ENCODE results near the gene MREG.

The MREG gene, protein sequence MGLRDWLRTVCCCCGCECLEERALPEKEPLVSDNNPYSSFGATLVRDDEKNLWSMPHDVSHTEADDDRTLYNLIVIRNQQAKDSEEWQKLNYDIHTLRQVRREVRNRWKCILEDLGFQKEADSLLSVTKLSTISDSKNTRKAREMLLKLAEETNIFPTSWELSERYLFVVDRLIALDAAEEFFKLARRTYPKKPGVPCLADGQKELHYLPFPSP

DNA sequence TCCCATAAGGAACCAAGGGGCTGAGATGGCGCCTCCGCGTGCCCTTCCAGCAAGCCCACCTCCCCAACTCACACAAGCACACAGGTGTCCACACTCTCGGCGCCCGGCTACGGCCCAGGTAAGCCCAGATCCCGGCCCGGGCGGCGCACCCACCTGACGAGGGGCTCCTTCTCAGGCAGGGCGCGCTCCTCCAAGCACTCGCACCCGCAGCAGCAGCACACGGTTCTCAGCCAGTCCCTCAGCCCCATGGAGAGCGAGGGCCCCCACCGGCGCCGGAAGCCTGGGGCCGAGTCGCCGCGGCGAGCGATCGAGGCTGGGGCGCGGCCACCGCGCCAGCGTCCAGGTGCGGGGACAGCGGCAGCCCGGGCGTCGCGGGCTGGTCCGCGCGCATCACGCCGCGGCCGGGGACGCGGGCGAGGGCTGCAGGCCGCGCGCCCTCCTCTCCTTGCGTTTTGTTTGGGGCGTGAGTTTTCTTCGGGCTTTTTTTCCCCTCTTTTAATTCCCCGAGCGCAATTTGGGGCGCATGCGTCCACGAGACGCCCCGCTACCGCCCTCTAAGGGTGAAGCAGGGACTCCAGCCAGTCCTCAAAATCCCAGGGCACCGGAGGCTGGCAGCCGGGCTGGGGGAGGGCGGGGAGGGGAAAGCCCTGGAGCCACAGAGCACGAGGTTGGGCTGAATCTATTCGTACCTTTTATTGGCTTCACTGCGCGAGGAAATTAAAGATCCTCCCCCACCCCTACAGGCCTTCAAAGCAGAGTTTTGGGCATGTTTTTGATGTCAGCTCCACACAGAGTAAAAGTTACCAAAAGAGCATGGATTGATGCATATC is at the start of gene MREG:
Gene MREG (minus strand): TSS at position 472 of the 830 bp plus-strand sequence. CDS start 224 bp downstream, at position 248.
- in situ Hi-C loops (cut with MboI; ENCODE audit: low sequenced_read_pairs), result no loop called here

DNA sequence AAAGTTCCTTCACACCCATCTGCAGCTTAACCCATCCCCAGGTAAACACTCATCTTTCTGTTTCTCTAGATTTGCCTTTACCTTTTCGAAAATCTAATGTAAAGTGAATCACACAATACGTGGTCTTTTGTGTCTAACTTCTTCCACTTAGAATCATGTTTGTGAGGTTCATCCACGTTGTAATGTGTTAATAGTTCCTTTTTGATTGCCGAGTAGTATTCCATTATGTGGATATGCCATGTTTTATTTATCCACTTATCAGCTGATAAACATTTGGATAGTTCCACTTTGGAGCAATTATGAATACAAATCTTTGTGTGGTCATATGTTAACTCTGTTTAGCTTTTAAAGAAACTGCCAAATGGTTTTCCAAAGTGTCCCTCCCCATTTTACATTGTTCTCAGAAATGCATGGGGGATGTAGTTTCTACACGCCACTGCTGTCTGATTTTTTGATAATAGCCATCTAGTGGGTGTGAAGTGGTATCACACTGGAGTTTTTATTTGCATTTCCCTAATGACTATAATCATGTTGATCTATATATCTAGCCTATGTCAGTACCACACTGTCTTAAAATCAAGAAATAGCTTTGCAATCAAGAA is 46.0 kb upstream of the MREG start:
- in situ Hi-C loops (cut with MboI; ENCODE audit: low sequenced_read_pairs), result no loop called here

DNA sequence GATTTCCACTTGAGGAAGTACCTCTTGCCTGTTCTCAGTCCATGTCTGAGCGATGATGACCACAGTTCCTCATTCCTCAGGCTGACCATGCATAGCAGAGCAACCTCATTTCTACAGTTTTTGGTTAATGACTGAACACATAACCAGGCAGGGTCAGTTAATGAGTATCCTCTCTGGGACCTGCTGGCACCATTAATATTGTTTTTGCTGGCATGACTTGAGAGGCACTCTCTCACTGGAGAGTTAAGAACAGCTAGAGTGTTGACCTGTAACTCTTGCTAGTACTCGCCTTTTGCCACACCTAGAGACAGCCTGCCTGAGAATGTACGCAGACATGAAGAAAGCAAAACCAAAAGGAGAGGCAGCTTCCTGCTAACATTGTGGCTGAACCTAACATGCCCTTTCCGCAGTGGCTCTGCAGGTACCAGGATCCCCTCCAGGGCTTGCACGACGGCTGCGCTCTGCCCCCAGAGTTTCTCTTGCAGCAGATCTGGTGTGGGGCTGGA is 44.4 kb upstream of the MREG start:
- in situ Hi-C loops (cut with MboI; ENCODE audit: low sequenced_read_pairs), result no loop called here

DNA sequence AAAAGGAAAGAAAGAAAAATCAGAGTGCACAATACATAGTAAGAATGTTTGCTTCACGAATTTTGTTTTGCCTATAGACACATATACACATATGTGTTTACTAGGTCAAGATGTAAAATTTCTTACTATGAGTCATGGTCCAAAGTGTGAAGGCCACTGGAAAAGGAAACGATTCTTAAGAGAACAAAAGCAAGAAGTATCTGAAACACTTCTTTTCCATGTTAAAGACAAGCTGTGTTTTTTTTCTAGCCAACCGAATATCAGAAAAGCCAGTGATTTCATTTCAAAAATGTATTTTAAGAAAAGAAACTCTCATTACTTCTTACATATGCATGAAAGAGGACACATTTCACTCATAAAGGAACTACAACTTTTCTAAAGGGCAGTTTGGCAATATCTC is 43.4 kb upstream of the MREG start:
- in situ Hi-C loops (cut with MboI; ENCODE audit: low sequenced_read_pairs), result no loop called here

DNA sequence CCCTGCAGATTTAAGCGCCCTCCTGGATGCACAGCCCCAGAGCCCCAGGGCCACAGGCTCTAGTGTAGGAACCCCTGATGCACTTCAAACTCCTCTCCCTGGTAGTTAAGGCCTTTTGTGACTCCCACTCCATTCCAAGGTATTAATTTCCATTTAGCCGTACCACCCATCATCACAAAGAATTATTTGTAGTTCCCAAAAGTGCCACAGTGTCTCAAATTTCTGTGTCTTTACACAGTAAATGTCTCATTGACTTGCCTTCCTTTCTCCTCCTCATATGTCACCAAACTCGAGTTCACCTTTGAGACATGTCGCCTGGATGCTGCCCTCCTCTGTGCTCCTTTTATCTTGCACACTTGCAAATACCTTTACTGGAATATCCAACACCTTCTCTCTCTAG is 42.3 kb upstream of the MREG start:
- in situ Hi-C loops (cut with MboI; ENCODE audit: low sequenced_read_pairs), result no loop called here

DNA sequence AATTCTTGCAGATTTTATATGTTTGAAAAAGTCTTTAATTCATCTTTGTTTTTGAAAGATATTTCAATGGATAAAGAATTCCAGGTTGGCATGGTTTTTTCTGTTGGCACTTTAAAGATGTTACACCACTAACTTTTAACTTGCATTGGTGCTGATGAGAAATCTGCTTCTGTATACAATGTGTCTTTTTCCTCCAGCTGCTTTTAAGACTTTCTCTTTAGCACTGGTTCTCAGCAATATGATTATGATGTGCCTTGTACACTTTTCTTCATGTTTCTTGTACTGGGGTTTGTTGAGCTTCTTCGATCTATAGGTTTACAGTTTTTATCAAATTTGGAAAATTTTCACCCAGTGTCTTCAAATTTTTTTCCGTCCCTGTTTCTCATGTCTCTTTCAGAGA is 39.1 kb upstream of the MREG start:
- in situ Hi-C loops (cut with MboI; ENCODE audit: low sequenced_read_pairs), result no loop called here

DNA sequence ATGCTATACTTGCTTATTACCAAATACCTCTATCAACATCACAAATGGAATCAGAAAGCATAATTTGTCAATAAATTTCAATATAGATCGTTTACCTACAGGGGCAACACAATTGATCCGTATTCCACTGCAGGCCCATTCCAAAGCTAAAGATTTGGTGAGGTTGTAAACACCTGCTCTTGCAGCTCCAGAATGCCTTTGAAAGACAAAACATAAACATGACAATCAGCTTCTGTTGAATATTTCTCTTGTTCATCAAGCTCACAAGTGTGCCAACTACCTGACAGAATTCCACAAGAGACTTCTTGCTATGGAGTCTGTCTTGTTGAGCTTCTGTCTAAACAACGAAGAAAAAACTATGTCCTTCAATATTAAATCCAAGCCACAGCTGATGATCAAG is 38.0 kb upstream of the MREG start:
- in situ Hi-C loops (cut with MboI; ENCODE audit: low sequenced_read_pairs), result no loop called here

DNA sequence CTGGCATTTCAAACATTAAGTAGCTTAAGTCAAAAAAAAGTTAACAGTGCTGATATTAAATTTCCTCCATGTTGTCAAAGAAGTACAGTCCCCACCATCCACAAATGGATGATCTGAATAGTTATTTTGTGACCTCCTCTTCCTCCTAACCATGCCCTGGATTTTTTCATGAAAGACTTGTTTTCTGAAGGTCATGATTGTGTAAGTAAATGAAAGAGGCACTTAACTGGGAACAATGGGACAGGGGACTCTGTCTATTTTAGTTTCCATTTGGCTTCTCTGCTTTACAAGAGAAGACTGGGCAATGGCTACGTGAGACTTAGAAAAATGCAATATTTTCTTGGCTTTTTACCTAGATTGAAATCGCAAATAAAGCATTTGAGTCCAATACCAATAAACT is 36.1 kb upstream of the MREG start:
- in situ Hi-C loops (cut with MboI; ENCODE audit: low sequenced_read_pairs), result no loop called here

DNA sequence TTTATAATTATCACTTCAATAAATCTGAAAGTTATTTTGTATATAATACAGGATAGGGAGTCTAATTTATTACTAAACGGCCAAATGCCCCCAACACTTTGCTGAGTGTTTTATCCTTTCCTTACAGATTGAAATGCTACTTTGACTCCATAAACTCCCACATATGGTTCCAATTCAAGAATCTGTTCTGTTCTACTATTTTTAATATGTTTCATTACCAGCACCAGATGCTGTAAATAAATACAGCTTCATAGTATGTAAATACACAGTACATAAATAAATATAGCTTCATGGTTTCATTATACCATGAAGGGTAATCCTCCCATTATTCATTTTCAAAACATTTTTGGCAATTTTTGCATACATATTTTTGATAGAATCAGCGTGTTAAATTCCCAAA is 34.0 kb upstream of the MREG start:
- in situ Hi-C loops (cut with MboI; ENCODE audit: low sequenced_read_pairs), result no loop called here

DNA sequence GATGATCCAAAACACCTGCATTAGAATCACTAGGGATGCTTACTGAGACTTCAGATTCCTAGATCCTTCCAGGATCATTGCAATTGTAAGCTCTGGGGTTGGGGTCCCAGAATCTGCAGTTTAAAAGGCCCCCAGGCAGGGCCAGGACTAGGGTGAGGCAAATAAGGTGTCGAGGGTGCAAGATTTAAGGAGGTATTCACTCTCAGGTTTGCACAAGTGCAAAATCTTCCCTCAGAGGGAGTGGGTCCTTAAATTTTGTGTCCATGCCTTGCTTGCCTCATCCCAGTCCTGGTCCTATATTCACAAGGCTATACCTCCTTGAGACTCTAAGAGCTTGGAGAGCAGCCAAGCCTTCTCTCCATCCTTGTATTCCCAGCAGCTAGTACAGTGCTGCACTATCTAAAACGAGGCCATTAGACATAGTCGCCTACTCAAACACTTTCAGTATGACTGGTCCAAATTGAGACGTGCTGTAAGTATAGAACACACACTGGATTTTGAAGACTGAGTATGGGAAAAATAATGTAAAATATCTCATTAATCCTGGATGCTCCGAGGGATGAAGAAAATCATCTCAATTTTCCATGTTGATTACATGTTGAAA is 31.6 kb upstream of the MREG start:
- in situ Hi-C loops (cut with MboI; ENCODE audit: low sequenced_read_pairs), result no loop called here

DNA sequence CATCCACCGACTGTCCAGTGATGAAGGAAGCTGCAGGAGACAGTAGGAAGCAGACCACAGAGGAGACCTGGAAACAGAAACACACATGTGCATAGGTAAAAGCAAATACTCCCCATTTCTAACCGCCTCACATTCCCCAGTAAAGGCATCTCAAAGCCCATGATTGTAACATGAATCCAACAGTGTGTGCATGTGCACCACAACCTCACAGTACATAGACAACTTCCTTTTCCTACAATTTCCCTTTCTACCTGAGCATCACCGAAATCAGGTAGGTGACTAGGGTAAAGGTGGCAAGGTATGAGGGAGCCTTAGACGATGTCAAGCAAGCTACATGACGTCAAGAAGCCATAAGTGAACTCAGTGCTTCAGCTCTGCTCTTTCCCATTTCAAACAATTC is 30.6 kb upstream of the MREG start:
- in situ Hi-C loops (cut with MboI; ENCODE audit: low sequenced_read_pairs), result no loop called here

DNA sequence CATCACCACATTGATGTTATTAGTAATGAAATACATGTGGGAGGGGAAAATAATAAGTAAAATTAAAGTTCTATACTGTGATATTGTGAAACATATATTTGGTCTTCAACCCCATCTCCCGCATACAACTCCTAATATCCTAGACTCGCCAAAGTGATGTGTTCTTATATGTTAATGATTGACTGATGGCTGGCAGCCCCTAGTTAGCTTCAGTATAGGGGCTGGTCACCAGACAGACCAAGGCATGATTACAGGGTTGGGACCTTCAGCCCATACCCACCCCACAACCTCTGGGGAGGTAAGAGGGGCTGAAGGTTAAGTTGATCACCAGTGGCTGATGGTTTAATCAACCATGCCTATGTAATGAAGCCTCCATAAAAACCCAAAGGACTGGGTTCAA is 28.1 kb upstream of the MREG start:
- in situ Hi-C loops (cut with MboI; ENCODE audit: low sequenced_read_pairs), result no loop called here

DNA sequence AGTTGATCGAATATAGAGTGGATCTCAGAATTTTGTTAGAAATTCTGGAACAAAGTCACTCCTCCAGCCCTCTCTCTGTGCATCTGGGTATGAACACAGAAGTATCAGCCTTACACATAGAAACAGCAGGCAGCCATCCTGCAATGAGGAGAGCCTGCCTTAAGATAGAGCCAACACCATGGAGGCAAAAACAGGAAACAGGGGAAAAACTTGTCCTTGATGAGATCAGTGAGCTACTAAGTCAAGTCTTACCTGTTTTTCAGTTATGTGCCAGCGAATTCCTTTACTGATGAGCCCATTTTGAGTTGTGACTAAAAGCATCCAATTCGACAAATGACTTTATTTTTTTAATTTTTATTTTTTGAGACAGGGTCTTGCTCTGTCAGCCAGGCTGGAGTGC is 26.6 kb upstream of the MREG start:
- in situ Hi-C loops (cut with MboI; ENCODE audit: low sequenced_read_pairs), result no loop called here

DNA sequence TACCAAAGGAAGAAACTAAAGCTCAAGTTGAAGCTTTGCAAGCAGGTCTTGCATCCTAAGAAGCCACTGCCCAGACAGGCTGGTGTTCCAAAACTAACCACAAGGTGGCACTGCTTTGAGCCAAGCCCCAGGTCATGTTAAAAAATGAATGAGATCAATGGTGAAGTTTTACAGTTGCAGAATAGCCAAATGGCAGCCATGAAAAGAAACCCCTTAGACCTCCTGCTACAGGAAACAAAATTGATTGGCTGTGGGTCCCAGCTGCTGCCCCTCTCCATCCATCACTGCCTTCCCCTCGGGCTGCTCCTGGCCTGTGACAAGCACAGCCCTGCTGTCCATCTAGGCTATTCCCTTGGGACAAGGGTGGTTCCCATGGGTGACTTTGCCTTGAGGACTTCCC is 20.7 kb upstream of the MREG start:
- in situ Hi-C loops (cut with MboI; ENCODE audit: low sequenced_read_pairs), result no loop called here

DNA sequence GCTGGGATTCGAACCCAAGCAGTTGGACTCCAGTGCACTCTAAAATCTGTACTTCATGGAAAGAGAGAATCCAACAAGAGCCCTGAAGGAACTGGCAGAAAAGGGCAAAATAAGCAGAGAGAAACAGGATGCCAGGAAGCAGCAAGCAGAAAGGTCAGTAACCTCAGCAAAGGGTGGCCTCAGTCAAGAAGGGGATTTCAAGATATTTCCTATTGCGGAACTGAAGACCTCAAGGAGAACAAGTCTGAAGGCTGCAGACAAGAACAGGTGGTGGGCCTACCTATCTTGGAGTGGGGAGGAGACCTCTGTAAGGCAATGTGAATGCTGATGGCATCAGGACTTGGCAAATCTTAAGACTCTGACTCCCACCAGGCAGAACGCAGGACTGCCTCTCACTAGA is 20.1 kb upstream of the MREG start:
- in situ Hi-C loops (cut with MboI; ENCODE audit: low sequenced_read_pairs), result no loop called here

DNA sequence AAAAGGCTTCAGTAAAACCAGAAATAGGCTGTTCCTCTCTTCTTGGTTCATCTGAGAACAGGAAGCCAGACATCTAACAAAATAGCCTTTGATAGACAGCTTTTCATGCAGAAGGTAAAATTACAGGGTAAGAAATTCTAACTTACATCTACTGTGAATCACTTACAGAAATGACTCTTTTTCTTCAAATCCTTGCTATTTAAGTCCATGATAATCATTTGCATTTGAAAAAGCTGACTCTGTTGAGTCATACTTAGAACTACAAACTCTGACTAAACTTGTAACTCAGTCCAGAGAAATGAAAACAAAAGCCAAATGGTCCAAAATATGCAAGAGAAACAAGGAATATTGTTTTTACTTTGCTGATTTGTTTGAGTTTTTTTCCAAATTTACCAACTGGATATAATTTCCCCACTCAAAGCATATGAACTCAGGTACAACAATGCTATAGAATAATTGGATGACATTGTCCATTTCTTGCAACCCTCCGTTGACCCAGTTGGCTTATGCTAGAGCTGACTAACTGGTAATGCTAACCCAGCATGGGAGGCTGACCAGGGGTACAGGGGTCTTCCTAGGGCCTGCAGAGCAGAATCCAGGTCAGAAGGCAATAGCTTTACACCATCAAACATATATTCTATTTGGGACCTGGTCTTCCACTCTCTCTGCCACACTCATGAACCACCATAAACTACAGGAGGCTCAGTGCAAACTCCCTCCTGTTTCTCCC is 18.8 kb upstream of the MREG start:
- in situ Hi-C loops (cut with MboI; ENCODE audit: low sequenced_read_pairs), result no loop called here

DNA sequence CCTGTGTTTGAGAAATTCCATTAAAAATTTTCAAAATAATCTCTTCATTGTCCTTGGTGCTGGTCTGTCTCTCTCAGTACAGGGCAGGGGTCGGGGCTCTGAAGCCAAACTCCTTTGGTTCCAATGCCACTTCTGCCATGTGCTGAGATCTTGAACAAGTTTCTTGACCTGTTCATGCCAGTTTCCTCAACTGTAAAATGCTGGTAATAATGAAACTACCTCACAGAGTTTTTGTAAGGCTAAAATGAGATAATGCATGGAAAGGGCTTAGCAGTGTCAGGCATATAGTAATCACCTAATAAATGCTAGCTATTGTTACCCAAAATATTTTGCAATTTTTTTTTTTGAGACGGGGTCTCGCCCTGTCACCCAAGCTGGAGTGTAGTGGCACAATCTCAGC is 16.9 kb upstream of the MREG start:
- in situ Hi-C loops (cut with MboI; ENCODE audit: low sequenced_read_pairs), result no loop called here

DNA sequence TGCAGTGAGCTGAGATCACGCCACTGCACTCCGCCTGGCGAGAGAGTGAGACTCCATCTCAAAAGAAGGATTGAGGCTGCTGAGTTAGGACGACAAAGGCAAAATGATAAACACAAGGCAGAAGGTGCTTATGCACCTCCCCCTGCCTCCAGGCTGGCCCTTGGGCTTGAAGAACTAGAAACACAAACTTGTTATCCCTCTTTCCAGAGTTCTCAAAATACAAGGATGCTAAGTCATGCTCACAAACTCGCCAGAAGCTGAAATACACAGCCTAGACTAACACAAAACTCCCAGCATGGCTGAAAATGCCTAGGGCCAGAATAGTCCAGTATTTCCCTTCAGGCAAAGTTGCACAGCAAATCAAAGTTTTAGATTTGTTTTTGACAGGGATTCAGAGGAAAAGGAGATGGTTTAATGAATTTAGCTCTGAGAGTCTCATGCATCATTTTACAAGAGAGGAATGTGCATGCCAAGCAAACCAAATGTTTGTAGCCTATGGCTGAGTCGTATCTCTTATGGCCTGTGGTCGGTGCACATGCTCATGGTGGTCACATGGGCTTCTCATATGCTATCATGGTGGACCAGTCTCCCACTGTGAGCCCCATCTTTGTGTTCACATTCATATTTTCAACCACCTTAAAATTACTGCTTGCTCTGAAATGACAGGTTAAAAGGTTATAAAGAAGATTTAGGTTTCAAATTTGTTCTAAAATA is 16.2 kb upstream of the MREG start:
- in situ Hi-C loops (cut with MboI; ENCODE audit: low sequenced_read_pairs), result no loop called here

DNA sequence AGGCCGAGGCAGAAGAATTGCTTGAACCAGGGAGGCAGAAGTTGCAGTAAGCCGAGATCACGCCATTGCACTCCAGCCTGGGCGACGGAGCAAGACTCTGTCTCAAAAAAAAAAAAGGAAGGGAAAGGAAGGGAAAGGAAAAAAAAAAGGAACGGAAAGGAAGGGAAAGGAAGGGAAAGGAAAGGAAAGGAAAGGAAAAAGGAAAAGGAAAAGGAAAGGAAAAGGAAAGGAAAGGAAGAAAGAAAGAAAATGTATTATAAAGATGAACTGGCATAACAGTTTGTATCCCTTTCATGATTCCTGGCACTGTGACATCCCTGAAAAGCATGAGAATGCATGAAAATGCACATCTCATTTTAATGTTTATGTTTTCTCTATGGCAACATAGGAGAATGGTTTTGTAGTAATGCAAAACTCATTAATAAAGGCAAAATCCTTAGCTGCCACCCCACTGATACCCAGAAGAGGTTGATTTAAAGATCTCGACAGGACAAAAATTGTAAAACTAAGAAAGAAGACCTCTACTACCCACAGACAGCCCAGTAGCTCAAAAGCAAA is 11.5 kb upstream of the MREG start:
- in situ Hi-C loops (cut with MboI; ENCODE audit: low sequenced_read_pairs), result no loop called here

DNA sequence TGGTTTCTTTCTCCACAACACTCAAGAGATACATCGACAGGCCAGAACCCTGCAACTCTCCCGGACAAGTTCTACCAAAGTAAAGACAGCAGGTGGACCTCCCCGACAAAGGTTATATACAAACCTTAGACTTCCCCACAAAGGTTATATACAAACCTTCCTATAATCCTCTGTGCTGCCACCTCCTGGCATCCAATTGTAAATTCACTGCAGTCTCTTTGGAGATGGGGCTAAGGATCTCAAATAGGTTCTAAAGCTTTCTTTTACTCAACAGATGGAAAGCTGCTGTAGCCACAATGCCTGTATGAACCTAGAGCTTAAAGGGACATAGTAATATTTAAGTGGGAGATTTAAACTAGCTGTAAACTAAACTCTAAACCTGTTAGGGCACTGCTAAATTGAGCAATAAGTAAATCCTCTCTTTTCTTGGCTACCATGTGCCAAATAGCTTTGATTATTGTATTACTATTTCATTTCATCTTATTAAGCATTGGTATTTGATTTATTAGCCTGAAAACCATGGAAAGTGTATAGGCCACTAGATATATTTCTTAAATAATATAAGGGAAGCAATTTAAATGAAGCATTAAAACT is 9.8 kb upstream of the MREG start:
- in situ Hi-C loops (cut with MboI; ENCODE audit: low sequenced_read_pairs), result no loop called here

Data from hTERT RPE-1 (cell line).